HT1080 (cell line): Measurements from ENCODE around the gene KCNQ1. TPM values are rescaled to one million over a fixed set of nuclear protein-coding genes. Genes with fewer than 3 reads are reported as not detected.
"Not testable (repeated sequence)": the region's sequence is repeated elsewhere in the genome, so short reads cannot be mapped to it uniquely, and the experiment has no call there.

ENCODE experiments used
- DNase-seq: peaks from one replicate; pipeline ENCODE4 v3.0.0-alpha.2; 2015; ENCODE audit warnings: low read depth
- total RNA-seq: library from RNA; depleted of rRNA; stranded (reverse); fragments of >200 nt; shearing (Covaris generic); gene quantifications from 2 replicates; pipeline ENCODE4 v1.2.3, GENCODE V29; 2014

KCNQ1 gene
- total RNA-seq, 1 experiment from 2014 or later: not detected

DNA sequence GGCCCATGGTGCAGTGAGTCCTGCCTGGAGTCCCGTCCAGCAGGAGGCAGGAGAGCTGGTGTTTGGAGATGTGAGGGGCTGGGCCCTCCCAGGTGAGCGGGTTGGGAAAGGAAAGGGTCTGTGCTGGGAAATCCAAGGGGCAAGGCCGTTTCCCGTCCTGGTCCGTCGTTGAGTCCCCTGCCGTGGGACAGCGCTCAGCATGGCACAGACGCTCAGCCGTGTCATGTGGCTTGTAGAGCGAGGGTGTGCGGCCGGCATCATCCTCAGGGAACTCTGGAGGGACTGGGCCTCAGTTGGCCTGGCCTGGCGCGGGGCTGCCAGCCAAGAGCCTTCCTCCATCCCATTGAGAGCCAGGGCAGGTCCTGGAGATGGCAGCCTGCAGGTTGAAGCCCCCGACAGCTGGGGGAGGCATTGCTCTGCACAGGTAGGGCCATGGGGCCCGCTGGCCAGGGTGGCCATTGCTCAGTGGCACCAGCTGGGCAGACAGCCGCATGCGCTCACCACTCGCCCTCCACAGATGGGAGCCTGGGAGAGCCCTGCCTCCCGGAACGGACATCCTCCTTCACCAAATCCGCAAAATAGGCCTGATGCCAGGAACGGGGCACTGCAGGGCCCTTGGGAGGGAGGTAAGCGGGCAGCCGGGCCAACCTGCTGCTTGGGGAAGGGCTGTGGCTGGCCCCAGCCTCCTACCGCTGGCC is 28.7 kb downstream of the KCNQ1 start:
- DNase-seq: no peak

DNA sequence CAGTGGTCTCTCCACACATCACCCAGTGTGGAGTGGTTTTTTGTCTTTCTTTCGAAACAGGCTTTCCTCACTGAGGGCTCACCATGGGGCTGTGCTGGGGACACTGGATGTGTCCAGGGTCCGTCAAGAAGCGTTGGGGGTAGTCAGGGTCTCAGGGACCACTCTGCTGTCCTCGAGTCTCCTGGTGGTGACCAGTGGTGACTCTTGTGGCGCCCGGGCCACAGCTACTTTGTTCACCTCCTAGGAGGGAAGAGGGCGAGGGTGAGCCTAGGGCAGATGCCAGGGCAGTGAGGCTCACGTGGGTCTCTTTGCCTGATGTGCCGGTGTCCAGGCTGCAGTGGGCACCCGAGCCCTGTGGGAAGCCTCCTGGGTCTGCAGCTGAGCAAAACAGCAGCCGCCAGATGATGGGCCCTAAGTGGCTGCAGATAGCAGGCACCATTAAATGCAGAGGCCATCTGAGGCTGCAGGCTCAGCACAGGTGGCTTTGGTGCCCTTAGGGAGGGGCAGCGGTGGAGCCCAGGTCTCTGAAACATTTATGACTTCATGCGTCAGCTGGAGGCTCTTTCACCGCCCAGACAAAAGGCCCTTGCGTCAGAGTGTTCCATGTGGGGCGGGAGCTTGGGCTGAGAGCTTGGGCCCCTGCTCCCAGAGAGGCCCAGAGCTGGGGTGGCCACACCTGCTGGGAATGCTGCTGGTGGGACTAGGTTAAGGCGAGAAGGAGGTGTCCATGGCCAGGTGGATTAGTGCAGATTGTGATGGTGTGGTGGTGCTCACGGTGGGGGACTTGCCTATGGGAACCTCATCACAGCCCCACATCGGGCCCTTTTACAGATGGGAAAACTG is 29.5 kb downstream of the KCNQ1 start:
- no peak for DNase-seq

DNA sequence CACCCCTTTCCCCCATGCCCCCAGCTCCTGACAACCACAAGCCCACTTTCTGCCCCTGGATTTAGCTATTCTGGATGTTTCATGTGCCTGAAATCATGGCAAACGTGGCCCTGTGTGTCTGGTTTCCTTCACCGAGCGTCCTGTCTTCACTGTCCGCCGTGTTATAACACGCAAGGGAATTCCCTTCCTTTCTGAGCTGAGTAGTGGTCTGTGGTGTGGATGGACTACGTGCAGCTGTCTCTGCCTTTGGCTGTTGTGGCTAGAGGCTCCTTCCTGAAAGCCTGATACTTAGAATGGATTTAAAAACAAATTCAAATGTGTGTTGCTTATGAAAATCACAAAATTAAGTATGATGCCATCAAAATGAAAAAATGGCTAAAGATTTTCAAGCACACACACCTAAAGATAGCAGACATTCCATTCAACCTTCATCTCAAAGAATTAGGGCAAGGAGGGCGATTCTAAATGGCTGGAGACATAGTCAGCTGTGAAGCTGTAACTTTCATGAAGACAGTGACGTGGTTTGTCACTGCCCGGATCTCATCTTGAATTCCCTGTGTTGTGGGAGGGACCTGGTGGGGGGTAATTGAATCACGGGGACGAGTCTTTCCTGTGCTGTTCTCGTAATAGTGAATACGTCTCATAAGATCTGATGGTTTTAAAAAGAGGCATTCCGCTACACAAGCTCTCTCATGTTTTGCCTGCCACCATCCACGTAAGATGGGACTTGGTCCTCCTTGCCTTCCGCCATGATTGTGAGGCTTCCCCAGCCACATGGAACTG is 30.5 kb downstream of the KCNQ1 start:
- DNase-seq: no peak

DNA sequence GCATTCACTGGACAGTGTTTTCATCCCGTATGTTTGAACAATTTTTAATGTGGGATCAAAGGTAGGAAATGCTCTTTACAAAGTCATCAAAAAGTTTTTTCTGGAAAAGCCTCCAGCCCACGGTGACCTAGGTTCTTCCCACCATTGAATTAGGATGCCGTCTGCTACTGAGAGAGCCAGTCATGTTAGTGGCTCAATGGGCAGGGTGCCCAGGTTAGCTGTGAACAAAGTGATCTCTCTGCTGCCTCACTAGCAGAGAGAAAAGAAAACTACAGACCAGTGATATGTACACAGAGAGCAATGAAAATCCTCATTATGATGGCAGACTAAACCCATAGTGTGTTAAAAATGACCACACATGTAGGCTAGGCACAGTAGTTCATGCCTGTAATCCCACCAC is 32.4 kb downstream of the KCNQ1 start:
- DNase-seq: no peak

DNA sequence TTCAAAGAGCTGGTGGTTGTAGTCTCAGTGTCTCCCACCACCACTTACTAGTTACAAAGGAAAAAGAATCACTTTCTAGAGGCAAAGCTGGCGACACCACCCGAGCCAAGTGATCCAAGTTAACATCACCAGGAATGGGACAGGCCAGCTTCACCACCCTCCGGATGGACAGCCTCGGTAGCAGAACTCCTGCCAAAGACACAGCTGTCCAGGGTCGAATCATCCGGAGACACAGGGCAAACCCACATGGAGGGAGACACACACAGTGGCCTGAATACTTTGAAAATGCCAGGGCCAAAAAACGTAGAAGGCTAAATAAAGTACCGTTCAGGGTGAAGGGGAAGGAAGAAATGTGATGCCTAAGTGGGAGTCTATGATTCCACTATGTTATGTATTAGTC is 33.1 kb downstream of the KCNQ1 start:
- no peak for DNase-seq

DNA sequence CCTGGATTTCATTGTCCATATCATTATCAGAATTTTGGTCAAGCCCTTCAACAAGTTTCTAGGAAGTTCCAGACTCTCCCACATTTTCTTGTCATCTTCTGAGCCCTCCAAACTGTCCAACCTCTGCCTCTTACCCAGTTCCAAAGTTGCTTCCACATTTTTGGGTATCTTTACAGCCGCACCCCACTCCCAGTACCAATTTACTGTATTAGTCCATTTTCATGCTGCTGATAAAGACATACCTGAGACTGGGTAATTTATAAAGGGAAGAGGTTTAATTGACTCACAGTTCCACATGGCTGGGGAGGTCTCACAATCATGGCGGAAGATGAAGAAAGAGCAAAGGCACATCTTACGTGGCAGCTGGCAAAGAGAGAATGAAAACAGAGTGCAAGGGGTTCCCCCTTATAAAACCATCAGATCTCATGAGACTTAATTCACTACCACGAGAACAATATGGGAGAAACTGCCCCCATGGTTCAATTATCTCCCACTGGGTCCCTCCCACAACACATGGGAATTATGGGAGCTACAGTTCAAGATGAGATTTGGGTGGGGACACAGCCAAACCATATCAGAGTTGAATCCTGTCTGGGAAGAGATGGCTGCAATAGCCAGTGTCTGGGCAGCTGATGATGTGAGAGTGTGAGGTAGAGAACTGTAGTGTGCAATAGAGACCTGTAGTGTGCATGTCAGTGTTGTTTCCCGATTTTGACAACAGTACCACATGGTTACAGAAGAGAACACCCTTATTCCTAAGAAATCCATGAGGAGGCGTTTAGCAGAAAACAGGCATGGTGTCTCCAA is 35.5 kb downstream of the KCNQ1 start:
- not testable (repeated sequence) for DNase-seq

DNA sequence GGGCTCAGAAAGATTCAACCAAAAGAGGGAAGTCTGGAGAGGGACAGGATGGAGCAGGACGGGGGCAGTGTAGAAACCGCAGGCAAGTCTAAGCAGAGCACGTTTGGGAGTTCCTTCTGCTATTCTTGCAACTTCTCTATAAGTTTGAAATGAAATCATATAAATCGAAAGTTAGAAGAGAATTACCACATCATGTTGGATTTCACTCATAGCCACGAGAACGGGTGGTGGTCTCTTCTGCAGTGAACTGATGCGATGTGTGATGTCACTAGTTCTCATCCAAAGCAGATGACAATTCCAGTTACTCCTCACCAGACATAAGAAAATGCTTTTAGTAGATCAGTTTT is 36.0 kb downstream of the KCNQ1 start:
- DNase-seq: no peak

DNA sequence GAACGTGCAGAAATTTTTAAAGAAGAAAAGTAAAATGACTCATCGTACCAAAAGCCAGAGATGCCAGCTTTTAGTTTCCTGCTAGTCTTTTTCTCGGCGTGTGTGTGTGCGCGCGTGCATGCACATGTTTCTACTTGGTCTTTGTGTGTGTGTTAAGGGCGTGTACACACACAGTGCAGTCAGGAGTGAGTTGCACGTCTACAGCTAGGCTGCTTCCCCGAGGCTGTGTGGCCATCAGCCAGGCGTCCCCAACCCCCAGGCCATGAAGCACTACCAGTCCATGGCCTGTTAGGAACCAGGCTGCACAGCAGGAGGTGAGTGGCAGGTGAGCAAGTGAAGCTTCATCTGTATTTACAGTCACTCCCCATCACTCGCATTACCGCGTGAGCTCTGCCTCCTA is 36.4 kb downstream of the KCNQ1 start:
- DNase-seq: no peak

DNA sequence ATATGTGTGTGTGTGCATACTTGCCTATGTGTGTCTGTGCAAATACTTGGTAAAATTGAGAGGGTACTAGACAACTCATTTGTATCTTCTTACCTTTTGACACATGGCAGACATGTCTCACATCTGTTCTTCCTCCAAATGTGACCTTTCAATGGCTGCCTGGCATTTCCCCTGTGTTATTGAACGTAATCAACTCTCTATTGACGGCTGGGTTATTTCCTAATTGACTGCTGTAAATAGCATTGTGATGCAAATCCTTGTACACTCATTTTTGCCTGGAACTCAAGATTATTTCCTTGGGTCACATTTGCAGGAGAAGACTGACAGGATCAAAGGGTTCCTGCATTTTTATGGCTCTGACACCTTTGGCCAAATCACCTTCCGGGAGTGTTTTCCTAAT is 37.4 kb downstream of the KCNQ1 start:
- DNase-seq: no peak

DNA sequence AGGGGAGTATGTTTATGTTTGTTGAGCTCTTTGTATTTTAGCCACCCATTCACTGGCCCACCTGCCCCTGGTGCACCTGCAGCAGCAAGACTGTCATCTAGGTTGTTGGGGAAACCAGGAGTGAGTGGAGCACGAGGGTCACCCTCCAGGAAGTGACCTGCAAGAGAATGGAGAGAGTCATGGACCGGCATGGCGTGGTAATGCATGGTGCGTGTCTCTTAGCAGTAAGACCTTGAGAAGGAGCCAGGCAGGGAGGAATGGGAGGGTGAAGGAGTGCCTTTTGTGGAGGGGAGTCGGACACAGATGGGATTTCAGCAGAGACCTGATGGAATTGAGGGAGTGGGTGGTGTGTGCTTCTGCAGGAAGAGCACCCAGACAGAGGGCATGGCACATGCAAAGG is 37.9 kb downstream of the KCNQ1 start:
- DNase-seq: no peak

DNA sequence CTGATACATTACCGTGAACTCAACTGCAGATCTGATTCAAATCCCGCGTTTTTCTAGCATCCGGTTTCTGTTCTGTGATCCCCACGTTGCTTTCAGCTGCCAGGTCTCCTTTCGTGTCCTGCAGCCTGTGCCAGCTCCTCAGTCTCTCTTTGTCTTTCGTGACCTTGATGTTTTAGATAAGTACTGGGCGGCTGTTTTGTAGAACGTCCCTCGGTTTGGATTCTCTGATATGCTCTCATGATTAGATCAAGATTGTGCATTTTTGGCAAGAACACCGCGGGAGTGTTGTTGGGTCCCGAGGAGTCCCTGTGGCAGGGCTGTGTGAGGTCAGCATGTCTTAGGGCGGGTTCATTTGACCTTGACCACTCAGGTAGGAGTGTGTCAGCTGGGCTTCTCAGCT is 38.6 kb downstream of the KCNQ1 start:
- DNase-seq: no peak

DNA sequence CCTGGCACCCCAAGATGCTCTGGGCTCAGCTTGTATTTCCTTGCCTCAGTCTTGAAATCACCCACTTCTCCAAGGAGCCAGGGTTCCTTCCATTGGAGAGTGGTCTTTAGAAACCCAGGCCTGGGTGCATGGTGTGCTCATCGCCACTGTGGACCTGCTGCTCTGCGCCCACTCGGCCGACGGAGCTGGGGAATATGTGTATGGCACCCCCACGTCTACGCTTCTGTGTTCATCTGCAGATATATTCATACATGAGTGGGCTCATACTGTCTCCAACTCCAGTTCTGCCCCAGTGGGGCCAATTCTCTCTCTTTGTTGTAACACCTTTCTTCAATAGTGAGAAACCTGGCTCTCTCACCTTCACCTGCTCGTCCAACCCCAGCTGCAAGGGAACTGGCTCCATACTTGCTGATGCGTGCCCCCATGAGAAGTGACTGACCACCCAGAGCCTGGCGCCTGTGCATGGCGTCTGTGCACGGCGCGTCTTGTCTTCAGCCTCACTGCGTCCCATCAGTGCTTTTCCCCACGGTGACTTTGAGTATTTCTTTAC is 39.8 kb downstream of the KCNQ1 start:
- DNase-seq: no peak

DNA sequence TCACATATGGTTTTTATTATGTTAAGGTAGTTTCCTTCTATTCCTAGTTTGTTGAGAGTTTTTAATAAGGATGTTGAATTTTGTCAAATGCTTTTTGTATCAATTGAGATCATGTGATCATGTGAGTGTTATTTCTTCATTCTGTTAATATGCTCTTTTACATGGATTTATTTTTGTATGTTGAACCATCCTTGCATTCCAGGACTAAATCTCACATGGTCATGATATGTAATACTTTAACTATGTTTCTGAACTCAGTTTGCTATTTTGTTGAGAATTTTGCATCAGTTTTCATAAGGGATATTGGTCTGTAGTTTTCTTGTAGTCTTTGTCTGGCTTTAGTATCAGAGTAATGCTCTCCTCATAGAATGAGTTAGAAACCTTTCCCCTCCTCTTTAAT is 43.2 kb downstream of the KCNQ1 start:
- DNase-seq: no peak

DNA sequence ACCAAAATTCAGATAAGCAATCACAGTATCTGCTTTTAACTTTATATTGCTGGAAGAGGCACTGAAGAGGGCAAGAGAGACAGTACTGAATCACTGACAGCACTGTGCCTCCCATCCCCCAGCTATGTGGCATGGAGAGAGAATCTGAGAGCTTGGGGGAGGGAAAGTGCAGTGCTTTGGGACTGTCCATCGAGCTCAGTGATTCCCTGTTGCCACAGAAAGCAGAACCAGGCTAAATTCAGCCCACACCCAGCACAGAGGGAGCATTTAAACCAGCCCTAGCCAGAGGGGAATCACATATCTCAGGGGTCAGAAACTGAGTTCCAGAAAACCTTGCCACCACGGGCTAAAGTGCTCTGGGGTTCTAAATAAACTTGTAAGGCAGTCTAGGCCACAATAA is 44.3 kb downstream of the KCNQ1 start:
- no peak for DNase-seq

DNA sequence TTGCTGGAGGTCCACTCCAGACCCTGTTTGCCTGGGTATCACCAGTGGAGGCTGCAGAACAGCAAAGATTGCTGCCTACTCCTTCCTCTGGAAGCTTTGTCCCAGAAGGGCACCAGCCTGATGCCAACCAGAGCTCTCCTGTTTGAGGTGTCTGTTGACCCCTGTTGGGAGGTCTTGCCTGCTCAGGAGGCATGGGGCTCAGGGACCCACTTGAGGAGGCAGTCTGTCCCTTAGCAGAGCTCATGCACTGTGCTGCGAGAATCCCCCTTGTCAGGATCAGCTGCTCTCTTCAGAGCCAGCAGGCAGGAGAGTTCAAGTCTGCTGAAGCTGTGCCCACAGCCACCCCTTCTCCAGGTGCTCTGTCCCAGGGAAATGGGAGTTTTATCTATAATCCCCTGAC is 53.1 kb downstream of the KCNQ1 start:
- not testable (repeated sequence) for DNase-seq

DNA sequence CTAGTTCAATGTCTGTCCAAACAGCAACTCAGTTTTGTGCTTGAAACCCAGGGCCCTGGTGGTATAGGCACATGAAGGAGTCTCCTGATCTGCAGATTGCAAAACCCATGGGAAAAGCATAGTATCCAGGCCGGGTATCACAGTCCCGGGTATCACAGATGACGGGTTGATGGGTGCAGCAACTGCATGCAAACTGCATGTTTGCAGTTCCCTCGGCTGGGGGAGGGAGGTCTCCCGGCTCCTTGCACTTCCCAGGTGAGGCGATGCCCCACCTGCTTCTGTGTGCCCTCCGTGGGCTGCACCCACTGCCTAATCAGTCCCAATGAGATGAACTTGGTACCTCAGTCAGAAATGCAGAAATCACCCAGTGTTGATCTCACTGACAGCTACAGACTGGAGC is 53.9 kb downstream of the KCNQ1 start:
- no peak for DNase-seq

DNA sequence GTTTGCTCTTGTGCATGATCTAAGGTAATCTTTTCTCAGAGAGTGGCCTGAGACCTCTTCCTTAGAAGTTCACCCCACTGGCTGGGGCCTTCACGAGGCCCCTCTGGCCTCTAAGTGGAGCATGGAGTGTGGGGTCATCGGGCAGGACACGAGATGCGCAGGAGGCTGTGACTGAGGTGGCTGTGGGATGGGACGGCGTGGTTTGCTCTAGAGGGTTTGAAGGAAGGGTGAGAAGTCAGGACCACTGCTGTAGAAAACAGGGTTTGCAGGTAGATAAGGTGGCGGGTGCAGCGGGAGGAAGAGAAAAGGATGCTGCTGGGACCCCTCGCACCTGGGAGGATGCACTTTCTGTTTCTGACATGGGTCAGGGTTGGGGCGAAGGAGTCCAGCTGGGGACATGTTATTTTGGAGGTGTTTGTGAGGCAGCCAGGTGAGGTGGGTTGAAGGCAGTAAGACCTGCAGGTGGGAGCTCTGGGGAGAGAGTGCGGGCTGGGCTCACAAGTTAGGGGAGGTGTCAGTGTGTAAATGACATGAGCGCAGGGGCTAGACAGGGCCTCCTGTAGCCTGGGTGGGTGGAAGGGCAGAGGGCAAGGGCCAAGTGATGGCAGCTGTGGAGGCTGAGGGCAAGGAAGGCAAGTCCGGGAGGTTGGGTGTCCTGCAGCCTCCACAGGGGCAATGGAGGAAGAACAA is 62.5 kb downstream of the KCNQ1 start:
- no peak for DNase-seq

DNA sequence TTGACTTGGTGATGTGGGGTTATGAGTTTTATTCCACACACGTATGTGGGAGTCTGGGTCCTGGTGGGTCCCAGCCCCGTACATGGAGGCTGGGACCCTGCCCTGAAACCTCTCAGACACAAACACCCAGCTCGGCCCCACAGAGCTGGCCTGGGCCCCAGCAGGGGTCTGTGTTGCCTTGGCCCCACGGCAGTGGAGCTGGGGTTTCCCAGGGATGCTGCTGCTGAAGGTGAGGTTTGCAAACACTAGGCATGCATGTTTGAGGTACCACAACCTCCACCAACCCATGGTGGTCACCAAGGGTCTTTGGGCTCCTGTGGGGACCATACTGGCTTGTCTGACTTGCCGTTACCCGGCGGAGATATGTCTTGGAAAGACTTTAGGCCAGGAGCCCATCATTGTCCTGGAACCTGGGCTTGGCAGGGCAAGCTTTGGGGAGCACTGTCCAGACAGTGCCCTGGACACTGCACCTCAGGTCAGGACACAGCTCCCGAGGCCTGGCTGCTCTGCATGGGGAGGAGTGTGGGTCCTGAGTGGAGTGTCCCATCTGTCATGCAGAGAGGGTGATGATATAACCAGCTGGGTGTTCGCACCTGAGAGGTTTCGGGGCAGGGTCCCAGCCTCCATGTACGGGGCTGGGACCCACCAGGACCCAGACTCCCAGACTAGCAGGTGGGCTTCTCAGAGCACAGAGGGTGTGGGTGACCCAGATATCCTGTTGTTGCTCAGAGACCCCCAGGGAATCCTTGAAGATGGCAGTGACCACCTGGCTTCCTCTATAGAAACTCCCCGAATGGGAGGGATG is 63.3 kb downstream of the KCNQ1 start:
- DNase-seq: no peak

DNA sequence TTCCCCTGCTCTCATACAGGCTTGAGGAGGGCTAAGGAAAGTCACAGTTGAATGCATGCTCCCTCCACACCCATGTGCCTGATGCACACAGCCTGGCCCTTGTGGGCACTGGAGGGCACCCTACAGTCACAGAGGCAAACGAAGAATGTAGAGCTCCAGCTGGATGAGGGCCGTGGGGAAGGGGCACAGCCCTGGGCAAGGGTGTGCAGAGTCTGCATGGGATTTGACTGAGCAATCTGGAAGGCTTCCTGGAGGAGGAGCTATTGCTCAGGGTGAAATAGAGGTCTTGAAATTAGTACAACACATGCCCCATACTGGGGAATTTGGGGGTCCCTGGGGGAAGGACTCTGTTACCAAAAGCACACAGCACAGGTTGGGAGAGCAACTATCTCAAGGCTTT is 64.0 kb downstream of the KCNQ1 start:
- no peak for DNase-seq
